ACHN (cell line): ENCODE results near the gene SF3B2.

Source experiments
- DNase-seq: peaks from one replicate; pipeline ENCODE4 v3.0.0-alpha.2; 2015
- in situ Hi-C: cut with HindIII; loops from 2 replicates; pipeline ENCODE4 v1.10.0; 2017; ENCODE audit warnings: low sequenced_read_pairs, low pct_ligation_motif_present, low pct_unique_long_range_greater_than_20kb

Gene SF3B2

DNA sequence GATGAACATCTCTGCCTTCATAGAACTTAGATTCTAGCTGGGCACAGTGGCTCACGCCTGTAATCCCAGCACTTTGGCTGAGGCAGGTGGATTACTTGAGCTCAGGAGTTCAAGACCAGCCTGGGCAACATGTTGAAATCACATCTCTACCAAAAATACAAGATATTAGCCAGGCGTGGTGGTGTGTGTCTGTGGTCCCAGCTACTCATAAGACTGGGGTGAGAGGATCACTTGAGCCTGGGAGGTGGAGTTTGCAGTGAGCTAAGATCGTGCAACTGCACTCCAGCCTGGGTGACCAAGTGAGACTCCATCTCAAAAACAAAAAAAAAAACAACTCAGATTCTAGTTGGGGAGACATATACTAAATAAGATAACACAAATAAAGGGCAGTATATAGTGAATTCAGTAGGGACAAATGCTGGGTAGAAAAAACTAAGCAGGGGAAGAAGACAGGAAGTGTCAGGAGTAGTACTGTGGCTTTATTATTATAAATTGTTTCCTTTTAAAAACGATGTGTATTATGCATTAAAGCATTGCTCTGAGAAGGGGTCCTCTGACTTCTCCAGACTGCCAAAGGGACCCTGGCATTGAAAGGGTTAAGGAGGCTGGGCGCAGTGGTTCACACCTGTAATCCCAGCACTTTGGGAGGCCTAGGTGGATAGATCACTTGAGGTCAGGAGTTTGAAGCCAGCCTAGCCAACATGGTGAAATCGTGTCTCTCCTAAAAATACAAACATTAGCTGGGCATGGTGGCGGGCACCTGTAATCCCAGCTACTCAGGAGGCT is 64.6 kb downstream of the SF3B2 start:
- in situ Hi-C loops, result no loop called here
- no peak for DNase-seq

DNA sequence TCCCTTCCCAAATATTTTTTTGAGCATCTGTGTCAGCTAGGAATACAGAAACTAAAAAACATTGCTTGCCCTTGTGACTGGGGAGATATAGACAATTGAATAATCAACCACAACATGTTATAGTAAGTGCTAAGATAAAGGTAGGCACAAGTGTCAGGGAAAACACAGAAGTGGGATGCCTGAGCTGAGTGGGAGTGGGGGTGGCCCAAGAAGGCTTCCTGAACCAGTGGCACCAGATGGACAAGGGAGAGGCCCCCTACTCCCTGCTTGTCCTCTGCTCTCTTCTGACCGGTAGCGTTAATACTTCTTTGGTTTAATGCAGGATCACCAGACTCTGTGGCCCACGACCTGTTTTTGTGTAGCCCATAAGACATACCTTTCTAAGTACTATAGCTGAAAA is 66.7 kb downstream of the SF3B2 start:
- in situ Hi-C loops, result no loop called here
- no peak for DNase-seq
